HG02852 (cell line): ENCODE measurements around the gene LPAR3.
"Not testable (repeated sequence)": the region's sequence is repeated elsewhere in the genome, so short reads cannot be mapped to it uniquely, and the experiment has no call there.

Experiments
- ATAC-seq: cut with Tn5 transposase; IDR thresholded peaks from one replicate; pipeline ENCODE4 v1.9.1; 2021; ENCODE audit warnings: mild to moderate bottlenecking, moderate library complexity; ENCODE audit not compliant: unreplicated experiment

Gene LPAR3, protein sequence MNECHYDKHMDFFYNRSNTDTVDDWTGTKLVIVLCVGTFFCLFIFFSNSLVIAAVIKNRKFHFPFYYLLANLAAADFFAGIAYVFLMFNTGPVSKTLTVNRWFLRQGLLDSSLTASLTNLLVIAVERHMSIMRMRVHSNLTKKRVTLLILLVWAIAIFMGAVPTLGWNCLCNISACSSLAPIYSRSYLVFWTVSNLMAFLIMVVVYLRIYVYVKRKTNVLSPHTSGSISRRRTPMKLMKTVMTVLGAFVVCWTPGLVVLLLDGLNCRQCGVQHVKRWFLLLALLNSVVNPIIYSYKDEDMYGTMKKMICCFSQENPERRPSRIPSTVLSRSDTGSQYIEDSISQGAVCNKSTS

GRCh38 chr1:84892705-84893618, at the start of gene LPAR3:
TSS of gene LPAR3 (minus strand) at chr1:84893206. CDS start at chr1:84866120, 27,086 bp downstream.
- no peak for ATAC-seq

- ATAC-seq = no peak
Measured at GRCh38 chr1:84941843-84942242, 48.8 kb upstream of the LPAR3 start.

- ATAC-seq = no peak
Measured at GRCh38 chr1:84940481-84940880, 47.5 kb upstream of the LPAR3 start.

- no peak for ATAC-seq
Measured at GRCh38 chr1:84939761-84940160, 46.8 kb upstream of the LPAR3 start.

DNA sequence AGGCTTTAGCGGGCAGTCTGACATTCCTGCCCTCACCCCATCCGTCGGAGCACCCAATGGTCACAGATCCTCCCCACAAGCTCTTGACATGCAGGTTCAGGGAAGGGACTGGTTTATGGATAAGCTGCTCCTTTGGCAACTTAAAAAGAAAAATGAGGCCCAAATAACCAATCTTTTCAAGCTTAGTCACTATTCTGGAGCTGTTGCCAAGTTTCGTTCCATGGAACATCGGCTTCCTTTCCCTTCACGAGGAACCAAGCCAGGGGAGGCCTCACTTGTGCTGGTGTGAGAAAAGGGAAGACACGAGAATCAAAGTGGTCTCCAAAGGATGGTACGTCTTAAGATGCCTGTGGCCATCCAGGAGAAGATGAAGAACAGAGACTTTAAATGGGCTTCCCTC, 46.1 kb upstream of the LPAR3 start:
- ATAC-seq = no peak

- ATAC-seq = peak; percentile 61
Measured at GRCh38 chr1:84936116-84936810, 43.3 kb upstream of the LPAR3 start.

GRCh38 chr1:84933011-84933611, 40.1 kb upstream of the LPAR3 start:
- ATAC-seq = no peak

DNA sequence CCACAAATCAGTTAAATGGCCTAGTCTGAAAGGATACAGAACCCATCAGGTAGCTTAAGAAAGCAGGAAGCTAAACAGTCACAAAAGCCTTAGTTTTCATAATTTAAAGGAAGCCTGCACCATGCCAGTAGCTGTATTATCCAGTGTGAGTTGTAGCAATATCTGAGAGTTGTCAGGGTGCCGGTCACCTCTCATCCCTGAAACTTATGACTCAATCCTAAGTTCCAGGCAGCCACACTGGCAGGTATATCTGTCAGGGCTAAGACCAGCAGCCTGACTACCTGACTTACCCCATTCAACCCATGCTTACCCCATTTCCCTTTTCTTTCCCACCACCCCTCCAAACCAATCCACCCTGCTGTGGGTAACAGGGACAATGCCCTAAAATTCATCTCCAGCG, 37.8 kb upstream of the LPAR3 start:
- no peak for ATAC-seq

- ATAC-seq = no peak
Measured at GRCh38 chr1:84930329-84930728, 37.3 kb upstream of the LPAR3 start.

DNA sequence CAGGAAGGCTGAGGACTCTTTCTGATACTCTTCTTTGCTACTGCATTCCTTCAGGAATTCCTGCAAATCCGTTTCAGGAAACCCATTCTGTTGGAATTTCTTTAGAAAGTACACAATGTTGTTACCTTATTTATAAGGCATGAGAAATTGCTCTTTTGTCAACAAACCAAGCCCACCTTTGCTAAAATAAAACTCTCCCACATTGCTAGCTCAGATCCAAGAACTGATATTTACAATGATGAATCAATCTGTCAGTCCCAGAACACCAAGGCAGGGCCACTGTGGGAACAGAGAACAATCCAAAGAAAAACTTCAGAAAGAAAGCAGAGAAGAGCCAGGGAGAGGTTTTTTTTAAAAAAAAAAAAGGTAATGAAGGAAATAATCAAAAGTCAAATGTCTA, 36.6 kb upstream of the LPAR3 start:
- ATAC-seq = no peak

- no peak for ATAC-seq
Measured at GRCh38 chr1:84928979-84929378, 36.0 kb upstream of the LPAR3 start.

DNA sequence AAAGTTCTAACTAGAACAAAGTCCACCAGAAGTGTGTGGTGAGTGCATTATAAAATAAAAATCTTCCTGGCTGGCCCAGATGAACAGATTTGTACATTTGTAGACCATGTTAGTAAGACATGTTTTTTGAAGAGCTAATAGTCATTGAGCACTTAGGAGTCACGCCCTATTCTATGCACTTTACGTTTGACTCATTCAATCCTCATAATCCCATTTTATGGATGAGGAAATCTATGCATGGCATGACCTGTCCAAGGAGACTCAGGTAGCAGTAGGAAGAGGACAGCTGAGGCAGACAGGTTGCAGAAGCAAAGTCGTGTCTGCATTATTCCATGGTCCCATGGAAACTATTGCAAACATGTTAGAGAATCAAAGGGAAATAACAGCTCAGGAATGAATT, 30.3 kb upstream of the LPAR3 start:
- ATAC-seq = no peak

- no peak for ATAC-seq
Measured at GRCh38 chr1:84920159-84920558, 27.2 kb upstream of the LPAR3 start.

DNA sequence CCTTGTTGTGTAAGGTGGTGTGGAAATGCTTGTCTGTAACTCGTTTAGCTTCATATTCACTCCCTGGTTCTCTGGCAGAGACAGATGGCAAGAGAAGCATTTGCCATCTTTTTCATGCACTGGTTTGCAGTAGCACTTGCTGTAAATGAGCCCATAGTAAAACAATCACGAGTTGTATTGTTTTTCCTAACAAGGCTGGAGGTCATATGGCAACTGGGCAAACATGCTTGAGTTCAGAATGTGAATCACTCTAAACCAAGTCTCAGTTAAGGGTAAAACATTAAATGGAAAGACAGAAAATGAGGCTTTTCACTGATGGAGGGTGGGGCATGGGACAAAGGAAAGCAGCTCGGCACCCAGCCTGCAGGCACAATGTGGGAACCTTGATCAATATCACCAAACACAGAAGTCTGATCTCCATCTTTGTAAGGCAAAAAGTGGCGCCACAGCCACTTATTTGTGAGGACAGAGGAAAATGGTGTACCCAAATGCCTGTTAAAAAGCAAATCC, 26.5 kb upstream of the LPAR3 start:
- no peak for ATAC-seq

GRCh38 chr1:84918726-84919336, 25.8 kb upstream of the LPAR3 start:
- no peak for ATAC-seq

DNA sequence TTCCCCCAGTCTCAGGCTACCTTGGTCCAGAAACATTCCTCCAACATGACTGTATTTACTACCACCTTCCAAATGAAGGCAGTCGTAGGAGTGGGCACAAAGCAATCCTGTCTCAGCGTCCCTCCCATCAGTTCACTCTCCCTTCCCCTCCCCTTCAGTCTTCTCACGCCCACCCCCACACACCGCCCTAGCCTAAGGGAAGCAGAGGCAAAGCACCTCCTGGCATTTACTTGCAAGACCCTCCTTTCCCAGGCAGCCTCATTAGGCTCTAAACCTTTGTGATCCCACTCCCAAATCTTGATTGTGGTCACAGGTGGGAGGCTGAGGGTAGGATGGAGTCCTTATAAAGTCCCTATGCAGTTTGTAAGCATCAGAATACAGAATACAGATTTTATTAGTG, 23.9 kb upstream of the LPAR3 start:
- ATAC-seq = no peak

DNA sequence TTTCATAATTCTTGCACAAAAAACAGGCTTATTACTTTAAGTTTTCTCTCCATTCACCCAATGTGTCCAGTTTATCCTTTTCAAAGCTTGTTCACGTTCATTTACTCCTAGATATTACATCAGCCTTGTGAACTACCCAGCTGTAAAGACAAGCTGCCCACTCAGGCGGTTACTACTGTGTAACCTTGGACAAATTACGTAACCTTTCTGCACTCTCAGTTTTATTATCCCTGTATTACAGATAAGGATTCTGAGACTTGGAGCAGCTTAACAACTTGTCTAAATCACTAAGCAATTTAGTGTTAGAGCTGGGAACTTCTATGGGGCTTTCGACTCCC, 20.5 kb upstream of the LPAR3 start:
- no peak for ATAC-seq

- no peak for ATAC-seq
Measured at GRCh38 chr1:84912726-84913554, 19.9 kb upstream of the LPAR3 start.

- ATAC-seq = not testable (repeated sequence)
Measured at GRCh38 chr1:84908746-84909464, 15.9 kb upstream of the LPAR3 start.
